Hepatic stellate cell (primary cell): ENCODE results near the gene SELENOK.
"Not testable (repeated sequence)": the region's sequence is repeated elsewhere in the genome, so short reads cannot be mapped to it uniquely, and the experiment has no call there.

ENCODE experiments used
- DNase-seq: peaks from one replicate; pipeline ENCODE4 v3.0.0; 2011; ENCODE audit warnings: low spot score

SELENOK gene

DNA sequence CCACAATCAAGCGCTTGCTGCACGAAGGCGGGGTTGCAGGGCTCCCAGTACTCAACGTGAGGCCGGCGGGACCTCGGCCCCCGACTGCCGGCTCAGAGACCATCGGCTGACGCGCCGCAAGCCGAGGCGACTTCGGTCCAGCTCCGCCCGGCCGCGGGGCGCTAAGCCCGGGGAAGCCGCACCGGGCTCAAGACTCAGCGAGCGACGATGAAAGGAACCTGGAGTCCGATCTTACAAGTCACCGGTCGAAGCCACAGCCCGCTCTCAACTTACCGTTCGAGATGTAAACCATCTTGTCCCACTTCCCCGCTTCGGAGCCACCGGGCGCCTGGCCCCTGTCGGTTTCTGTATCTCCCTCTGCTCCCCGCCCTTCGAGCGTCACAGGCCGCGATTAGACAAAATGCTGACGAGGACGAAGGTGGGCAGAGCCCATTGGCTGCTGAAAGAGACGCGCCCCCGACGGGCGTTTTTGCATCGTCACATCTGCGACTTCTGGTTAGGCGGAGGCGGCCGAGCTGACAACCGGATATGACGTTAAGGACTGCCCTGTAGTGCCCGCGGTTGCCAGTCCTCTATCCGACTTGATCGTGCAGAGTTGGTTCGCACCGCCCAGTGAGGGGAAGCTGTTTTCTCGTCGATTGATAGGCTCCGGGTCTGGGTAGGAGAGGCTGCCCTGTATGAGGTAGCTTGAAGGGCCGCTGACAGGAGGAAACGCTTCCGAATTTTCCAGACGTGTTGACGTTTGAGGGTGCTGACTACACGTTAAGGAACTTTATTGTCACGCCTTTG is at the start of gene SELENOK:
Gene SELENOK (minus strand): TSS at position 363 of the 789 bp plus-strand sequence.
- peak; percentile 90 for DNase-seq

DNA sequence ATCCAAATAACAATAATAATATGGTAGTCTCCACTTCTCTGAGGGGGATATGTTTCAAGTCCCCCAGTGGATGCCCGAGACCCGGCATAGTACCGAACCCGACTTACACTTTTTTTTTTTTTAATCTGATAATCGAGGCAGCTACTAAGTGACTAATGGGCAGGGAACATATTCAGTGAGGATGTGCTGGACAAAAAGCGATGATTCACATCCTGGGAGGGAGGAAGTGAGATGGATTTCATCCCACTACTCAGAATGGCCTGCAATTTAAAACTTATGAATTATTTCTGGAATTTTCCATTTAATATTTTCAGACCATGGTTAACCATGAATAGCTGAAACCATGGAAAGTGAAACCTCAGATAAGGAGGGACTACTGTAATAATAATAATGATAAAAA is 49.5 kb upstream of the SELENOK start:
- peak; percentile 12 for DNase-seq

DNA sequence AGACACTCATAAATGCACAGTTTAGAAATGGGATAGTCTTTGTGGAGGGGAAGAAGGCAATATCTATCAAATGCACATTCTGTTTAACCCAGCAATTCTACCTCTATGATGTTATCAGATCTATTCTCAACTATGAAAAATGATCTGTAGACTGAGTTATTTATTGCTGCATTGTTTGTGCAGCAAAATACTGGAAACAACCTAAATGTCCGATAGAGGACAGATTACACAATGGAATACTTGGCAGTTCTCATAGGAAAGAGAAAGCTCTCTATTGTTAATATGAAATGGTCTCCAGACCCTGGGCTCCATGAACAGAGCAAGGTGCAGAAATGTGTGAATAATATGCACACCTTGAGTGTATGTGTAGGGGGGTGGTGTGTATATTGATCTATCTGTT is 49.0 kb upstream of the SELENOK start:
- DNase-seq = no peak

DNA sequence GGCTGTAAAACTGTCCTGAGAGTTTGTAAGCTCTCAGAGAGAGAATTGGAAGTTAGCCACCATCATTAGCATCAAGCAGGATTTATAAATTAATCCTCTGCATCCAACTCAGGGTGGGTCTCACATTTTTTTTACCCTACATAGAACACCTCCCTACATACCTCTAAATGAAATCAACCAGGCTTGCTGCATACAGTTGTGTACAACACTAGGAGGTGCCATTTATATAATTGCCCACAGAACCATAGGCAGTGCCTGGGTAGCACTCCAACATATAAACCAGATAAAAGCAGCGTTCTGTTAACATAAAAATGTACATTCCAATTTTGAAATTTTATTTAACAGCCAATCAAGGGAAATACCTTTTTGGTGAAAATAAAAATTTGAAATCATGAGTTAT is 48.2 kb upstream of the SELENOK start:
- no peak for DNase-seq

DNA sequence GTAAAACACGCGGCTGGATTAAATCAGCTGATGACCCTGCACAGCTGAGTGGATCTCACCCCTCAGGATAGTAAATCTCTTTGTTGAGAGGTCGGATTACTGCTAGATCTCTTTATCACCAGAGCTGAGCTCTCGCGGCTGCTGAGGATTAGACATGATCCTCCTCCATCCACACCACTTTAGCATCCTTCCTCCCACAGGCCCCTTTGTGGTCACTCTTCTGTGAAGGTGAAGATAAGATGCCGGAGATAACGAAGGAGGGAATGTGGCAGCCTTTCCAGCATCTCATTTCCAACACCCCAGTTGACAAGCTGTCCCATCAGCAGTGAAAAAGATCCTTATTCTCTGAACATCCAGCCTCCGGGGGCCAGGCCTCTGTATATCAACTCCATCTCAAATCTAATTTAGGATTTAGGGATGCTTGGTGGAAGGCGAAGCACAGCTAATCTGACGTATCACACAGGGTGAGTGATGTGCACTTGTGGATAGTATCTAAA is 47.5 kb upstream of the SELENOK start:
- no peak for DNase-seq

DNA sequence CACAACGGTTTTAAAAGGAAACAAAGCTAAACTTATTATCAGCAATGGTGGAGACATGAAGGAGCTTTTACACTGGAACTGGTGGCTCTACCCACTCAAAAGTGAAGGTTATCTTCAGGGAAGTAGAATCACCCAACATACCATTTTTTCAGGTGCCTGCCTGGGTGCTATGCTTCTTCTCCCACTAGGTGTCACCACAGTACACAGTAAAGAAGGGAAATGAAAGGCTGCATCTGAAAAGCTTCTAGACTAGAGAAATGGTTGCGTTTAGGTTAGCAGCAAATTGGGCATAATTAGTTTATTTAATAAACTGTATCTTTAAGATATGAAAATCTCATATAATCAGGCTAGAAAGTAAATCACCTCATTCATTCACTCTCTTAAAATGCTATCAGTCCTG is 47.0 kb upstream of the SELENOK start:
- DNase-seq = peak; percentile 35

DNA sequence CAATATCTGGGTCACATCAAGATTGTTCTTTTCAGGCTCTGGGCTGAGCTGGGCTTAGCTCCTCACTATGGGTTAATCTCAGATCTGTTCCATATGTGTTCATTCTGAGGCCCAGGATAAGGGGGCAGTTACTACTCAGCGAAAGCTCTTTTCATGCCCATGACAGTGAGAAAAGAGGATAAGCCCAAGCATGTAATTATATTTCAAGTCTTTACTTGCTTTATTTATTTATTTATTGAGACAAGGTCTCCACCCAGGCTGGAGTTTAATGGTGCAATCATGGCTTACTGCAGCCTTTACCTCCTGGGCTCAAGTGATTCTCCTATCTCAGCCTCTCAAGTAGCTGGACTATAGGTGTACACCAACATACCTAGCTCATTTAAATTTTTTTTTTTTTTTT is 44.7 kb upstream of the SELENOK start:
- no peak for DNase-seq

DNA sequence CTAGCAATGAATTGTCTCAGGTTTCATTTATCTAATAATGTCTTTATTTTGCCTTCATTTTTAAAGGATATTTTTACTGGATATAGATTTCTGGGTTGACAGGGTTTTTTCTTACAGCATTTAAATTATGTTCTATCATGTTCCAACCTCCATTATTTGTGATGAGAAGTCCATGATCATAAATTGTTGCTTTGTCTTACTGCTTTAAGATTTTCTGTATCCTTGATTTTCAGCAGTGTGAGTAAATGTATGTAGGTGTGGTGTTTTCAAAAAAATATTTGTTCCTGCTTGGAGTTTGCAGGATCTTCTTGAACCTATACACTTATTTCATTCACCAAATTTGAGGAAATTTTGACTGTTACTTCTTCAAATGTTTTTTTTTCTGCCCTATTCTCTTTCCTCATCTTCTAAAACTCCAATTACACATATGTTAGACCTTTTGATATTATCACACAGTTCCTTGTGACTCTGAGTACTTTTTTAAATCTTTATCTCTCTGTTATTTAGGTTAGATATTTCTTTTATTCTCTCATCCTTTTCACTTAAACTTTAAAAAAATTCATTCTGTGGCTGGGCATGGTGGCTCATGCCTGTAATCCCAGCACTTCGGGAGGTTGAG is 43.7 kb upstream of the SELENOK start:
- DNase-seq = no peak

DNA sequence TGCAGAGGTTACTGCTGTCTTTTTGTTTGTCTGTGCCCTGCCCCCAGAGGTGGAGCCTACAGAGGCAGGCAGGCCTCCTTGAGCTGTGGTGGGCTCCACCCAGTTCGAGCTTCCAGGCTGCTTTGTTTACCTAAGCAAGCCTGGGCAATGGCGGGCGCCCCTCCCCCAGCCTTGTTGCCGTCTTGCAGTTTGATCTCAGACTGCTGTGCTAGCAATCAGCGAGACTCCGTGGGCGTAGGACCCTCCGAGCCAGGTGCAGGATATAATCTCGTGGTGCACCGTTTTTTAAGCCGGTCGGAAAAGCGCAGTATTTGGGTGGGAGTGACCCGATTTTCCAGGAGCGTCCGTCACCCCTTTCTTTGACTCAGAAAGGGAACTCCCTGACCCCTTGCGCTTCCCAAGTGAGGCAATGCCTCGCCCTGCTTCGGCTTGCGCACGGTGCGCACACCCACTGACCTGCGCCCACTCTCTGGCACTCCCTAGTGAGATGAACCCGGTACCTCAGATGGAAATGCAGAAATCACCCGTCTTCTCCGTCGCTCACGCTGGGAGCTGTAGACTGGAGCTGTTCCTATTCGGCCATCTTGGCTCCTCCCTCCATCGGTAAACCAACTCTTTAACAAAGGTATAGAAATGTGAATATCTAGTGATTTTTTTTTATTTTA is 35.7 kb upstream of the SELENOK start:
- not testable (repeated sequence) for DNase-seq

DNA sequence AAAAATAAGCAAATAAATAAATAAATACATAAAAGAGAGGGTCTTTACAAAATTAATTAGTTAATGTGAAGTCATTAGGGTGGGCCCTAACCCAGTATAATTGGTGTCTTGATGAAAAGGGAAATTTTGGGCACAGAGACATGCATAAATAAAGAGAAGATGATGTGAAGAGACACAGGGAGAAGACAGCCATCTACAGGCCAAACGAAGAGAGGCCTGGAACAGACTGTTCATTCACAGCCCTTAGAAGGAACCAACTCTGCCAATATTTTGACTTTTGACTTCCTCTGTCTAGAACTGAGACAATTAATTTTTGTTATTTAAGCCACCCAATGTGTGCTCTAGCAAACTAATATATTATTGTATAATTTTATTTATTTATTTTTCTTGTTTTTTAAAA is 29.6 kb upstream of the SELENOK start:
- no peak for DNase-seq

DNA sequence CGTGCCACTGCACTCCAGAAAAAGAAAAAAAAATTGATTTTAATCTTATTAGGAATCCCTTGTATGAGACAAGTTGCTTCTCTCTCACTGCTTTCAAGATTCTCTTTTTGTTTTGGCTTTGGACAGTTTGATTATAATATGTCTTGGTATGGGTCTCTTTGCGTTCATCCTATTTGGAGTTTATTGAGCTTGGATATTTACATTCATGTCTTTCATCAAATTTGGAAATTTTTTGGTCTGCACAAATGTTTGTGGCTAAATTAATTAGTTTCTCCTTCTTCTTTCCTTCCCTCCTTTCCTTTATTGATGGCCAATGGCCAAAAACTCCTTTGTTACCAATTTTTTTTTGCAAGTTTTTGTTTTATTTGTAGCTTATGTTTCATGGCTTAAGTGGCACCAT is 28.1 kb upstream of the SELENOK start:
- DNase-seq = no peak

DNA sequence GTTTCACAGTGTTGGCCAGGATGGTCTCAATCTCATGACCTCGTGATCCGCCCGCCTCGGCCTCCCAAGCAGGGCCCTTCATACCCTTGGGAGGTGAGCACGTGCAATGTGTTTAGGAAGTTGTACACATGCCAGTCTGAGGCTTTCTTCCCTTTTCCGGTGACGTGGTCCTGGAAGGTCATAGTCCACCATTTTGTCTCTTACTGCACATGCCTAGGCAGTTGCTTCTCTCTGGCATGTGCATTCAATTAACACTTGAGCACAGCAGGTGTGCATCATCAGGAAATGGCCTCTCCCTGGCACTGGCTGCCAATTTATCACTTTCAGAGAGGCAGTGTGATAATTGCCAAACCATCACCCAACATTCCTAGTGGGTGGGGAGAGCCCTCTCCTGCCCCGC is 21.7 kb upstream of the SELENOK start:
- no peak for DNase-seq

DNA sequence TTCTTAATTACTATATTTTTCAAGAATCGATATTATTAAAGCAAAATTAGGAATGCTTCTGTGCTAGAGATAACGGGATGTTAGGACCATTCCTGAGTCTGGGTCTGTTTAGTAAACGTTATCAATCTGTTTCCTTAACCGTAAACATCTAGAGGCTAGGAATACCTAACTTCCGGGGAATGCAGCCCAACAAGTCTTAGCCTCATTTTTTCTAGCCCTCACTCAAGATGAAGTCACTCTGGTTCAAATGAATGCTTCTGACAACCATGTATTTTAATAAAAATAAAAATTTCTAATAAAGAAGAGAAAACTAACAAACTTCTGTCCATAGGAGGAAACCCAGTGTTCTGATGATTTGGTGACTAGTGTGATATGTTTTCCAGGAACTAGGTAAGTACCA is 11.1 kb upstream of the SELENOK start:
- DNase-seq = no peak

DNA sequence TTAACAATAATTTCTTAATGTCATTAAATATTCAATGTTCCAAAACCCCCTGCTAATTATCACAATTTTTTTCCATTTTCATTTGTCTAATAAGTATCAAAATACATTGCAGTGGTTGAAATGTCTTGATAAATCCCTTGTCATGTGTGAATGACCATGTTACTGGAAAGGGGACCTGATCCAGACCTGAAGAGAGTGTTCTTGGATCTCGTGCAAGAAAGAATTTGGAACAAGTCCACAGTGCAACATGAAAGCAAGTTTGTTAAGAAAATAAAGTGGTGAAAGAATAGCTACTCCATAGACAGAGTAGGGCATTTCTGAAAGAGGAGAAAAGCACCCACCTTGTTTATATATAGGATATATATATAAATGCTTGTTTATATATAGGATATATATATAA is 10.4 kb upstream of the SELENOK start:
- no peak for DNase-seq

DNA sequence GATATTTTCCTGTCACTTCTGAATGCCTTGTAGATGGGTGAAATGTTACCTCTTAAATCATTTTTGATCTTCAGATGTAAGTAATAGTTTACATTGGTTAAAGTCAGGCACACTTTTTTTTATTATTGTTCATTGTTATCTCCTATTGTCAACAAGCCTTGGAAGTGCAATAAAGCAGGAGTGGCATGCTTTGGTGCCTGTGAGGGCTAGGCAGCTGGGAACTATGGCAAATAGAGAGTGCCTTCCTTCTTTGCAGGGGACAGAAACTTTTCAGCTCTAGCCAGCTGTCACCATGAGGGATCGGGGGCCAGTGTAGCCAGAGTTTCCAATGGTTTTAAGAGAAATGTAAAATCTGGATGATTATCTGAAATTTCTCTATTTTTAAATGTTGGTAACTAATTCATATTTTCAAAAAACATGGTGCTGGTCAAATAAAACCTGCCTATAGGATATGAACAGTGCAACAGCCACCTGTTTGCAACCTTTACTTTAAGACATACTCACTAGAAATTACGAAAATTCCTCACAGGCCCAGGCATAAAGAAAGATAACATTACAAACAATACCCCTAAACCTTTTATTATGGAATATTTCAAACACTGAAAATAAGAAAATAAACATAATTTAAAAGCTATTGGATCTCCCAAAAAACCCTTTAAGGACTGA is 9.1 kb upstream of the SELENOK start:
- no peak for DNase-seq

DNA sequence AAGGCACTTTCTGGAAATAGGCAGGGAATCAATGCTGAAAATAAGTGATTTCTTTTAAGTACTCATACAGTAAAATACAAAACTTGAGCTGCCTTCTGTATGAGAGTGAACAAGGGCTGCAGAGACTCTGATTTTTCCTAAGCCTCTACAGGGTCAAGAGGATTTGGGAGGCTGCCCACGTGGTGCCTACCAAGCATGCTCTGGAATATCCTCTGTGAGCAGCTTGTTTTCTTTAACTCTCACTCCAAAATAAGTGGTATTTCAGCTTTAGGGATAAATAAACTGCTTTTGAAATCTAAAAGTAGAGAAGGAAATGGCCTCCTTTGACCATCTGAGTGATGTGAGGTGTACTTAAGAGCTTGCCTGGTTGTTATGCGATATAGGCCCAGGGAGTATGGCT is 8.1 kb upstream of the SELENOK start:
- DNase-seq = no peak

DNA sequence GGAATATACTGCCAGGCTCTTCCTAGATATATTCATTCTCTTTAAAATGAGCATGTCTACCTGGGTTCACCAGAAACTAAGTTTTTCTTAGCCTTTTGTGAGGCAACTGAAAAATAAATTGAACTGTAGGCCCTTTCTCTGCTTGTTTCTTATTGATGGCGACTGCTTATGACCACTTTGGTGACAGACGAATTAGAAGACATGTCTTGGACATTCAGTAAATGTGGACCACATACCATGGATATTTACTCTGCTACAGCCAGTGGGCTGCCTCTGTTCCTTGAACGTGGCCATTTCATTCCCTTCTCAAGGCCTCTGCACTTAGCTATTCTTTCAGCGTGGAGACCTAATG is 603 bp upstream of the SELENOK start:
- DNase-seq = no peak

DNA sequence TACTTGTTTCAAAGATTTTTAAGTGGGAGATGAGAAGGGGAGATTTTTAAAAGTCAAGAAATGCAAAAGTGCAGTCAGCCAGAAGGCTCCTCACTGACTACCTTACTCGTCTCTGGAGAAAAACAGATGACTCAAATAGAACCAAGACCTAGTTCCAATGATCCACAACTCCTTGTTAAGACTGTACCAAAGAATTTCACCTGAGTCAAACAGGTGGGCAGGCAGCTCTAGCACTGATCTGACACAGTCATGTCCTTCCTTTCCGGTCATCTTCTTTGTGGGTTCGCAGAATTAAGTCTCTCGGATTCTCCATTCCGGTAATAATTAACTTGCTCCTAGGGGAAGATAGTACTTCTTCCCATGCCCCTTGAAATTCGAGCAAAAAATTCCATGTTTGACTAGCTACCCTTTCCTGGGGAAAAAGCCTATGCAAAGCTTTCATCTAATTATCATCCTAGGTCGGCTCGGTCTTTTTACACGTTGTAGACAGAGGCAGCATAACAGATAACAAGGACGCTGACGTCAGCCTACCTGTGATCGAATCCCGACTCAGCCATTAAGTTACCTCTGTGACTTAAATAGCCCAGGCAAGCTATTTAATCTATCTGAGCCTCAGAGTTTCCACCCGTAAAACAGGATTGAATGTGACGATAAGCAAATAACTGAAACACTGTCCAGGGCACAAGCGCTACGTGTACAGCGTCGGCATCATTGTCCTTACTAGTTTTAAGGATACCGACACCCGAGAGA is 758 bp downstream of the SELENOK start:
- no peak for DNase-seq

DNA sequence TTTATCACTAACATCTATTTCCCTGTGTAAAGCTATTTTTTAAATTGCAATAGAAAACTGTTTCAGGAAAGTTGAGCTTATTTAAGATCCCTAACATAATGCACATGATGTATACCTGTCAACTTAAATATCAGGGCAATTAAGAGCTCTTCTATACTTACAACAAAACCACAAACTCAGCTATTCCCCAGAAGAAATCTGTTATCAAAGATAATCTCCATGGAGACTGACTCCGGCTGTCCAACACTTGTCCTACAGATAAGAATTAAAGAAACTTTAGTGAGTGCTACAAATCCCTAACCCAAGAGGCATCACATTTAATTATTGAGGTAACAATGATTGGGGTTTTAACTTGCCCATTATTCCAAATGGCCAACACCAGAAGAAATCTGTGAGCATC is 3.4 kb downstream of the SELENOK start:
- no peak for DNase-seq

DNA sequence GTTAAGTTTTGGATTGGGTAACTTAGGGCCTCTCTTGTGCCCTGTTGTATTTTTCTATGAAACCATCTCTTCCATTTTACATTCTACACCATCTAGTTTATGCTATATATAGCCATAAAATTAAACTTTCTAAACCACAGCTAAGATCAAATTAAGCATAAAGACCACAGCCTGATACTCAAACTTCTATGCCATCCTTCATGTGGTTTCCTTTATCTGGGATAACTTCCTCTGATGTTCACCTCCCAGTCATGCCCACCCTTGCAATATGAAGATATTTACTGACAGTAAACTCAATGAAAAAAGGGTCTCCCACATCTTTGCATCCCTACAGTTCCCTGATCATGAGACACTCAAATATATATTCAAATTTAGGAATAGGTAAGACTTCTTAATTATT is 4.2 kb downstream of the SELENOK start:
- DNase-seq = no peak

DNA sequence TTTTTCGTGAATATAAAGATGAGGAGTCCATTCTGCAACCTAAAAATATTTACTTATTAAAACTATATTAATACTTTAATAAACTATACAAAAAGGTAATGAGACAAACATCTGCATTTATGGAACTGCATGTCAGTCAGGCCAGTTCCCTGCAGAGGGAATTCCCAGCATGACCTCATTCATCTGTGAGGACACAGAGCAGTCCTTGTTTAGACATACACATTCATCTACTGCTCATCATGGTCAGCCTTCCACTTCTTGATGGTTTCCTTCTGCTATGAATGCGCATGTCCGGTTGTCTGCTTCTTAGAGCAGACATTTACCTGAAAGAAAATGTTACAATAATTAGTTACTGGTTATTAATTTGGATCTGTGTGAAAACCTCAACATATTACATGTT is 6.4 kb downstream of the SELENOK start:
- DNase-seq = no peak

DNA sequence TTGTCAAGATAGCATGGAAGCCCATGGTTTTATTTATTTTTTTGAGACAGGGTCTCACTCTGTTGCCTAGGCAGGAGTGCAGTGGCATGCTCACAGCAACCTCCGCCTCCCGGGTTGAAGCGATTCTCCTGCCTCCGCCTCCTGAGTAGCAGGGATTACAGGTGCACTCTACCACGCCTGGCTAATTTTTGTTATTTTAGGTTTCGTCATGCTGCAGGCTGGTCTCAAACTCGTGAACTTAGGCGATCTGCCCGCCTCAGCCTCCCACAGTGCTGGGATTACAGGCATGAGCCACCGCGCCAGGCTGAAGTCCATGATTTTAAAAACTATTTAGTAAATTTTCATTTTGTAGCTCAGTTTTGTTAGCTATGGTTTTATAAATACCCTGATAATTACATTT is 7.0 kb downstream of the SELENOK start:
- DNase-seq = no peak
